Smooth muscle cell (in vitro differentiated cells): ENCODE measurements around the gene JAK3. TPM values are rescaled to one million over a fixed set of nuclear protein-coding genes. Genes with fewer than 3 reads are reported as not detected.
"Not testable (repeated sequence)": the region's sequence is repeated elsewhere in the genome, so short reads cannot be mapped to it uniquely, and the experiment has no call there.

ENCODE experiments used
- DNase-seq: peaks from one replicate; lab custom pipeline; 2025; ENCODE audit not compliant: unreplicated experiment; lab: John Stamatoyannopoulos, UW
- H2AFZ ChIP-seq: fragments of 200-600 bp; sonication (generic); 2 replicates; pipeline ENCODE4 v1.6.0; 2016; ENCODE audit warnings: antibody characterized with exemption, low read depth, mild to moderate bottlenecking
- H3F3A ChIP-seq: fragments of 200-600 bp; sonication (generic); 2 replicates; pipeline ENCODE4 v1.6.0; 2017; ENCODE audit warnings: antibody characterized with exemption, low read depth
- H3K27ac ChIP-seq: fragments of 200-600 bp; sonication (generic); 2 replicates; pipeline ENCODE4 v1.5.1; 2016; ENCODE audit warnings: low read depth, mild to moderate bottlenecking
- H3K27me3 ChIP-seq: fragments of 200-600 bp; sonication (generic); 2 replicates; pipeline ENCODE4 v1.6.1; 2016; ENCODE audit warnings: low read depth, mild to moderate bottlenecking
- H3K36me3 ChIP-seq: fragments of 200-600 bp; sonication (generic); 2 replicates; pipeline ENCODE4 v1.5.1; 2016; ENCODE audit warnings: low read depth
- H3K4me1 ChIP-seq: fragments of 200-600 bp; sonication (generic); 2 replicates; pipeline ENCODE4 v1.5.1; 2016; ENCODE audit warnings: low read depth
- H3K4me2 ChIP-seq: fragments of 200-600 bp; sonication (generic); 2 replicates; pipeline ENCODE4 v1.6.0; 2016; ENCODE audit warnings: mild to moderate bottlenecking
- H3K4me3 ChIP-seq: fragments of 200-600 bp; sonication (generic); 2 replicates; pipeline ENCODE4 v1.5.1; 2016; ENCODE audit warnings: mild to moderate bottlenecking
- H3K79me2 ChIP-seq: fragments of 200-600 bp; sonication (generic); 2 replicates; pipeline ENCODE4 v1.6.0; 2016; ENCODE audit warnings: low read depth, mild to moderate bottlenecking
- H3K9ac ChIP-seq: fragments of 200-600 bp; sonication (generic); 2 replicates; pipeline ENCODE4 v1.6.0; 2016; ENCODE audit warnings: low read depth
- H3K9me3 ChIP-seq: fragments of 200-600 bp; sonication (generic); replicated peaks from 2 replicates; pipeline ENCODE4 v1.5.1; 2016; ENCODE audit warnings: low read depth
- H4K20me1 ChIP-seq: fragments of 200-600 bp; sonication (generic); 2 replicates; pipeline ENCODE4 v1.6.0; 2016; ENCODE audit warnings: low read depth
- WGBS: methylation state at CpG from one replicate; pipeline ENCODE4 v1.1.7; 2016; ENCODE audit warnings: low lambda C conversion rate; 5-methylcytosine and 5-hydroxymethylcytosine counted together
- polyA plus RNA-seq: library from polyadenylated mRNA; unstranded; fragments of >200 nt; fragmentation: Nextera tagmentation; extraction: Ambion mirVana; gene quantifications from 2 replicates; pipeline ENCODE4 v1.2.1, GENCODE V29; 2016
- total RNA-seq: library from RNA; depleted of rRNA; stranded (reverse); fragments of >200 nt; gene quantifications from 2 replicates; pipeline ENCODE4 v1.2.3, GENCODE V29; 2014
- TF ChIP-seq, protein P1 (sequence below): fragments of 200-600 bp; sonication (generic); IDR thresholded peaks from 2 replicates; pipeline ENCODE4 v1.5.1; 2017; ENCODE audit warnings: borderline replicate concordance, mild to moderate bottlenecking, antibody characterized with exemption; ENCODE audit not compliant: insufficient read depth, poor library complexity, severe bottlenecking

JAK3 gene
- total and polyA plus RNA-seq, 2 experiments from 2014 or later = 8.8 to 10.7 TPM

DNA sequence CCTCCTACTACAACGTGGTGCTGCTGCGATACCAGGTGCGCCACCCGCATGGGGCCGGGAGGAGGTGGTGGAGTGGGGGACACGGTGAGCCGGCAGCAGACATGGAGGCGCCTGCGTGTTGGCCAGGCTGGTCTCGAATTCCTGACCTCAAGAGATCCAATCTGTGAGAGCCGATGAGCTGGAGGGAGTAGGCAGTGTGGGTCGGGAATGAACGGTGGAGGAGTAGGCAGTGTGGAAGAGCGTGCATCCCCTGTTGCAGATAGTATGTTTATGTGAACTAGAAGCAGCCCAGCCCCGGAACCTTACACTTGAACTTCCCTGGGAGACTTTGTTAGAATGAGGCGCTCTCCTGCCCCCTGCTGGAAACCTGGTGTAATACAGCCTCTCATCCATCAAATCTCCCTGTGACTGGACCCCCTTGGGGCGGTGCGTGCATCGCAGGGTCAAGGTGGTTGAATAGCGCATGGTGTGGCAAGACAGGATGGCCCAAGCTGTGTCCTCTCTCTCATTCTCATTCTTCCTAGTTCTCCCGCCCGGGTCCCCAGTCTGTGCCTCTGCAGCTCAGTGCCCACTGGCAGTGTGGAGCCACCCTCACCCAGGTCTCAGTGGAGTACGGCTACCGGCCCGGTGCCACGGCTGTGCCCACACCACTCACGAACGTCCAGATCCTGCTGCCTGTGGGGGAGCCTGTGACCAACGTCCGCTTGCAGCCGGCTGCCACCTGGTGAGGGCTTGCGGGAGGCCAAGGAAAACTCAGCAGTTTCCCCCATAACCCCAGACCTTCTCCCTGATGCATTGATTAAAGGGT is 63.4 kb downstream of the JAK3 start:
- no peaks in the 10 kb centered on the region for H3K27me3 ChIP-seq
- TF ChIP-seq, protein P1, sequence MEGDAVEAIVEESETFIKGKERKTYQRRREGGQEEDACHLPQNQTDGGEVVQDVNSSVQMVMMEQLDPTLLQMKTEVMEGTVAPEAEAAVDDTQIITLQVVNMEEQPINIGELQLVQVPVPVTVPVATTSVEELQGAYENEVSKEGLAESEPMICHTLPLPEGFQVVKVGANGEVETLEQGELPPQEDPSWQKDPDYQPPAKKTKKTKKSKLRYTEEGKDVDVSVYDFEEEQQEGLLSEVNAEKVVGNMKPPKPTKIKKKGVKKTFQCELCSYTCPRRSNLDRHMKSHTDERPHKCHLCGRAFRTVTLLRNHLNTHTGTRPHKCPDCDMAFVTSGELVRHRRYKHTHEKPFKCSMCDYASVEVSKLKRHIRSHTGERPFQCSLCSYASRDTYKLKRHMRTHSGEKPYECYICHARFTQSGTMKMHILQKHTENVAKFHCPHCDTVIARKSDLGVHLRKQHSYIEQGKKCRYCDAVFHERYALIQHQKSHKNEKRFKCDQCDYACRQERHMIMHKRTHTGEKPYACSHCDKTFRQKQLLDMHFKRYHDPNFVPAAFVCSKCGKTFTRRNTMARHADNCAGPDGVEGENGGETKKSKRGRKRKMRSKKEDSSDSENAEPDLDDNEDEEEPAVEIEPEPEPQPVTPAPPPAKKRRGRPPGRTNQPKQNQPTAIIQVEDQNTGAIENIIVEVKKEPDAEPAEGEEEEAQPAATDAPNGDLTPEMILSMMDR = peak; percentile 73
- H4K20me1 ChIP-seq = no peaks in the 10 kb centered on the region
- H3K36me3 ChIP-seq = no peaks in the 10 kb centered on the region
- 70% methylated on average over 32 of the region's 32 CpGs for WGBS
- H3K9ac ChIP-seq = no peak overlapping the region
- H3K9me3 ChIP-seq = no peaks in the 10 kb centered on the region
- H3K79me2 ChIP-seq = no peaks in the 10 kb centered on the region
- no peaks in the 10 kb centered on the region for H3F3A ChIP-seq
- H3K4me2 ChIP-seq = no peak overlapping the region
- H2AFZ ChIP-seq = no peak overlapping the region
- no peaks in the 10 kb centered on the region for H3K4me1 ChIP-seq
- no peak overlapping the region for H3K27ac ChIP-seq
- no peak overlapping the region for H3K4me3 ChIP-seq
- DNase-seq = peak; percentile 4

- H2AFZ ChIP-seq, H4K20me1 ChIP-seq, H3K9me3 ChIP-seq, H3K4me2 ChIP-seq, H3K27ac ChIP-seq, H3K27me3 ChIP-seq, H3K4me3 ChIP-seq, H3K4me1 ChIP-seq, H3F3A ChIP-seq, H3K9ac ChIP-seq, DNase-seq, H3K79me2 ChIP-seq, H3K36me3 ChIP-seq: not testable (repeated sequence)
- 95% methylated on average over 5 of the region's 5 CpGs for WGBS
Measured at GRCh38 chr19:17783721-17784120, 64.1 kb downstream of the JAK3 start.

DNA sequence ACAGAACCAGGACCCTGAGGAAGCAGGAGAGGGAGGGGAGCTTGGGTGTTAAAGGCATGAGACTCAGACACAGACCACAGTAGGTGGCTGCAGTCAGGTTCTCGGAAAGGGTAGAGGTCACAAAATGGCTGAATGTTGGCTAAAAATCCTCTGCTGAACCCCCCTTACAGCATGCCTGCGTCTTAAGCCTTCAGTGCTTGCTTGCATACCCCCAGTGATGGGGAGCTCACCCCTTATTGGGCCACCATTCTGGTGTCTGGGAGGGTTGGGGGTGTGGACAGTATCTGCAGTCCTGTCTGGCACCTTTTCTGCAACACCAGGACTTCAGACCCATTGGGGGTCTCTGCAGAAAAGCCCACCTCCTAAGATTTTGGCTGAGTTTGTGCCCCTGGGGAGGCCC is 67.0 kb downstream of the JAK3 start:
- Histone ChIP-seq H3K27me3 (no peaks in the 10 kb centered on the region), H3F3A (no peaks in the 10 kb centered on the region), H3K4me2 (no peak overlapping the region), H2AFZ (no peak overlapping the region), H3K4me1 (peaks cover 7% of the 10 kb centered on the region), H3K36me3 (no peaks in the 10 kb centered on the region), H4K20me1 (no peaks in the 10 kb centered on the region), H3K79me2 (no peaks in the 10 kb centered on the region), H3K4me3 (no peak overlapping the region), H3K9me3 (no peaks in the 10 kb centered on the region), H3K9ac (no peak overlapping the region), H3K27ac (no peak overlapping the region)
- 91% methylated on average over 2 of the region's 2 CpGs for WGBS
- TF ChIP-seq, protein P1 = no peak
- DNase-seq = no peak

DNA sequence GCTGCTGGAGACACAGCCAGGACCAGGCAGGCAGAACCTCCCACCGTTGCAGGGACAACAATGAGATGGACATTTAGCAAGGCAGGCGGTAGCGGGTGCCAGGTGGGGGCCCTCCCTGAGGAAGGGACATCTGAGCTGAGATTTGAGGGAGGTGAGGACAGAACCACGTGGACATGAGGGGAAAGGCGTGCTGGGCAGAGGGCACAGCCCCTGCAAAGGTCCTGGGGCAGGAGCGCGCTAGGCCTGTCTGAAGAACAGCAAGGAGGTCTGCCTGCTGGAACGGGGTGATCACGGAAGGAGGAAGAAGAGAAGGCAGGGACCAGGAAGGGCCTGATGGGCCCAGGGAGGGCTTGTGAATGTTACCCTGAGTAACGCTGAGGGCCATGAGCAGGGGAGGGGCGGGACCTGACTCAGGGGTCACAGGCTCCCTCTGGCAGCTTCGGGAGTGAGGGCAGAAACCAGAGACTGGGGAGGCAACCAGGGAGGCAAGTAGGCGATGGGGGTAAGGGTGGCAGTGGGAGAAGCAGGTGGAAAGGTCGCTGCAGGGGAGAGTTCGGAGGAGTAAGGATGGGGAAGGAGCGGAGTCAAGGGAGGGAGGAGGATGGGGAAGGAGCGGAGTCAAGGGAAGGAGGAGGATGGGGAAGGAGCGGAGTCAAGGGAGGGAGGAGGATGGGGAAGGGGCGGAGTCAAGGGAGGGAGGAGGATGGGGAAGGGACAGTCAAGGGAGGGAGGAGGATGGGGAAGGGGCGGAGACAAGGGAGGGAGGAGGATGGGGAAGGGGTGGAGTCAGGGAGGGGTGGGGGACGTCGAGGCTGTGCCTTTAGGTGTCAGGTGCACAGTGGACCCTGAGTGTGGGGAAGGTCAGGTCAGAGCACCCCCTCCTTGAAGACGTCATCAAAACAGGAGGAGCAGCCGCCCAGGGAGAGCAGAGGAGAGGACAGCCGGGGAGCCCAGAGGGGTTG is 68.5 kb downstream of the JAK3 start:
- peak overlapping the region; percentile 84 for H2AFZ ChIP-seq
- peaks cover 7% of the 10 kb centered on the region for H3K4me1 ChIP-seq
- H3K4me2 ChIP-seq = peak overlapping the region; percentile 83
- H3K36me3 ChIP-seq = no peaks in the 10 kb centered on the region
- no peak overlapping the region for H3K9ac ChIP-seq
- H3K79me2 ChIP-seq = no peaks in the 10 kb centered on the region
- TF ChIP-seq, protein P1 = no peak
- H3K4me3 ChIP-seq = peak overlapping the region; percentile 42
- no peaks in the 10 kb centered on the region for H3K9me3 ChIP-seq
- no peak for DNase-seq
- no peaks in the 10 kb centered on the region for H4K20me1 ChIP-seq
- 14% methylated on average over 16 of the region's 25 CpGs for WGBS
- no peaks in the 10 kb centered on the region for H3F3A ChIP-seq
- H3K27ac ChIP-seq = no peak overlapping the region
- no peaks in the 10 kb centered on the region for H3K27me3 ChIP-seq
